ENCODE results near the gene FAM114A1.
"Not testable (repeated sequence)": the region's sequence is repeated elsewhere in the genome, so short reads cannot be mapped to it uniquely, and the experiment has no call there.

Gene FAM114A1

GRCh38 chr4:38951598-38951997 lies 84.0 kb downstream of the FAM114A1 start:
- no peak overlapping the region for H3K4me3 ChIP-seq (ENCODE audit: low read length)
- TF ChIP-seq, protein P1, sequence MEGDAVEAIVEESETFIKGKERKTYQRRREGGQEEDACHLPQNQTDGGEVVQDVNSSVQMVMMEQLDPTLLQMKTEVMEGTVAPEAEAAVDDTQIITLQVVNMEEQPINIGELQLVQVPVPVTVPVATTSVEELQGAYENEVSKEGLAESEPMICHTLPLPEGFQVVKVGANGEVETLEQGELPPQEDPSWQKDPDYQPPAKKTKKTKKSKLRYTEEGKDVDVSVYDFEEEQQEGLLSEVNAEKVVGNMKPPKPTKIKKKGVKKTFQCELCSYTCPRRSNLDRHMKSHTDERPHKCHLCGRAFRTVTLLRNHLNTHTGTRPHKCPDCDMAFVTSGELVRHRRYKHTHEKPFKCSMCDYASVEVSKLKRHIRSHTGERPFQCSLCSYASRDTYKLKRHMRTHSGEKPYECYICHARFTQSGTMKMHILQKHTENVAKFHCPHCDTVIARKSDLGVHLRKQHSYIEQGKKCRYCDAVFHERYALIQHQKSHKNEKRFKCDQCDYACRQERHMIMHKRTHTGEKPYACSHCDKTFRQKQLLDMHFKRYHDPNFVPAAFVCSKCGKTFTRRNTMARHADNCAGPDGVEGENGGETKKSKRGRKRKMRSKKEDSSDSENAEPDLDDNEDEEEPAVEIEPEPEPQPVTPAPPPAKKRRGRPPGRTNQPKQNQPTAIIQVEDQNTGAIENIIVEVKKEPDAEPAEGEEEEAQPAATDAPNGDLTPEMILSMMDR (conservative IDR thresholded peaks at IDR 0.05; ENCODE audit: low read length): no peak
- DNase-seq (ENCODE audit: low read depth): no peak

GRCh38 chr4:38952017-38952416 lies 84.4 kb downstream of the FAM114A1 start:
- DNase-seq (ENCODE audit: low read depth): no peak
- TF ChIP-seq, protein P1 (conservative IDR thresholded peaks at IDR 0.05; ENCODE audit: low read length): no peak
- H3K4me3 ChIP-seq (ENCODE audit: low read length): no peak overlapping the region

GRCh38 chr4:38954727-38955126 lies 87.1 kb downstream of the FAM114A1 start:
- H3K4me3 ChIP-seq (ENCODE audit: low read length): no peak overlapping the region
- DNase-seq (ENCODE audit: low read depth): no peak
- TF ChIP-seq, protein P1 (conservative IDR thresholded peaks at IDR 0.05; ENCODE audit: low read length): no peak

DNA sequence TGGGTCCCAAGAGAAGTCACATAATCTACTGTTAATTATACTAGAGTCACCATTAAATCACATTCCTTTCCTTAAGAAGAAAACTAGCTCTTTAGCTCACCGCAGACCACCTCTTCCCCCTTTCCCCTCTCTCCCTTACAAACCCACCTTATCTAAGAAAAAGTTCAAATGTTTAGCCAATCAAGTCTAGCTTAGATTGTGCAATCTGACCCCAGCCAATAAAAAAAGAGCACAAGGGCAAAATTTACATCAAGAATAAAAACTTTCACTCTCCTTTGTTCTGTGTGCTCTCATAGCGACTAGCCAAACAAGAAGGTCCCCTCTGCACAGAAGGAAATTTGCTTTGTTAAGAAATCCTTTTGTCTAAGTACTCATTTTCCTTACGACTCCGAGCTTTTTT lies 88.4 kb downstream of the FAM114A1 start:
- DNase-seq (ENCODE audit: low read depth): no peak
- TF ChIP-seq, protein P1 (conservative IDR thresholded peaks at IDR 0.05; ENCODE audit: low read length): no peak
- H3K4me3 ChIP-seq (ENCODE audit: low read length): no peak overlapping the region

DNA sequence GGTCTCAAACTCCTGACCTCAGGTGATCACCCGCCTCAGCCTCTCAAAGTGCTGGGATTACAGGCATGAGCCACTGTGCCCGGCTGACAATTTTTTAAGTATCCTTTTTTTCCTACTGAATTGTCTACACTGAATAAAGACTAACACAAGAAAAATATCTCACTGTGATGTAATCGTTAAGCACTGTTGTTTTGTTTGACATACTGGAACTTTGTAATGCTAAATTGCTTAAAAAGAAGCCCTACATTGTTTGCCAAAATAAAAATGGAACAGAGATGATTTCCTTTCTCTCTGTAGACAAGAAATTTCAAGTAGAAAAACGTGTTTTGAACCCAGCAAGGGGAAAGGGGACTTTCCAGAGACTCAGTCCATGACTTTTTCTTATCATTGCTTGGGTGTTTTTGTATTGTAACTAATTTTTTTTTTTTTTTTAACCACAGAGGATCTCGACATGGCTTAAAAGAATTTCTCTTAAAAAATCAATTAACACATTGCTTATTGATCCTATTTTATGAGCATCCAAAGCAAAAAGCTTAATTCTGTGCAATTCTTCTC lies 89.7 kb downstream of the FAM114A1 start:
- DNase-seq (ENCODE audit: low read depth): no peak
- TF ChIP-seq, protein P1 (conservative IDR thresholded peaks at IDR 0.05; ENCODE audit: low read length): no peak
- no peak overlapping the region for H3K4me3 ChIP-seq (ENCODE audit: low read length)

GRCh38 chr4:38957893-38958292 lies 90.3 kb downstream of the FAM114A1 start:
- TF ChIP-seq, protein P1 (conservative IDR thresholded peaks at IDR 0.05; ENCODE audit: low read length): no peak
- DNase-seq (ENCODE audit: low read depth): no peak
- H3K4me3 ChIP-seq (ENCODE audit: low read length): no peak overlapping the region

GRCh38 chr4:38958453-38959190 lies 91.0 kb downstream of the FAM114A1 start:
- DNase-seq (ENCODE audit: low read depth): peak; percentile 35
- no peak overlapping the region for H3K4me3 ChIP-seq (ENCODE audit: low read length)
- TF ChIP-seq, protein P1 (conservative IDR thresholded peaks at IDR 0.05; ENCODE audit: low read length): no peak

DNA sequence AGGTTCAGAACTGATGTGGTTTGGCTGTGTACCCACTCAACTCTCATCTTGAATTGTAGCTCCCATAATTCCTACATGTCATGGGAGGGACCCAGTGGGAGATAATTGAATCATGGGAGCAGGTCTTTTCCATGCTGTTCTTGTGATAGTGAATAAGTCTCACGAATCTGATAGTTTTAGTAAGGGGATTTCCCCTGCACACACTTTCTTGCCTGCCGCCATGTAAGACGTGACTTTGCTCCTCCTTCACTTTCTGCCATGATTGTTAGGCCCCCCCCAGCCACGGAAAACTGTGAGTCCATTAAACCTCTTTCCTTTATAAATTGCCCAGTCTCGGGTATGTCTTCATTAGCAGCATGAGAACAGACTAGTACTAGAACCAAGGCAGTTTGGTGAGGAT lies 91.6 kb downstream of the FAM114A1 start:
- not testable (repeated sequence) for DNase-seq (ENCODE audit: low read depth); H3K4me3 ChIP-seq (ENCODE audit: low read length)

All from AG10803 (cell line).